DND-41 (cell line): ENCODE measurements around the gene GNPDA2.

Experiments
- EZH2 ChIP-seq: IDR thresholded peaks from 3 replicates; pipeline ENCODE4 v1.6.1; 2012; ENCODE audit warnings: borderline replicate concordance, low read depth, mild to moderate bottlenecking, moderate library complexity, low read length, inconsistent platforms; ENCODE audit not compliant: severe bottlenecking
- TF ChIP-seq, protein P1 (sequence below): IDR thresholded peaks from 2 replicates; pipeline ENCODE4 v1.5.1; 2012; ENCODE audit warnings: borderline replicate concordance, low read length, moderate library complexity, mild to moderate bottlenecking; ENCODE audit not compliant: poor library complexity, severe bottlenecking; ENCODE audit errors: extremely low read depth

DNA sequence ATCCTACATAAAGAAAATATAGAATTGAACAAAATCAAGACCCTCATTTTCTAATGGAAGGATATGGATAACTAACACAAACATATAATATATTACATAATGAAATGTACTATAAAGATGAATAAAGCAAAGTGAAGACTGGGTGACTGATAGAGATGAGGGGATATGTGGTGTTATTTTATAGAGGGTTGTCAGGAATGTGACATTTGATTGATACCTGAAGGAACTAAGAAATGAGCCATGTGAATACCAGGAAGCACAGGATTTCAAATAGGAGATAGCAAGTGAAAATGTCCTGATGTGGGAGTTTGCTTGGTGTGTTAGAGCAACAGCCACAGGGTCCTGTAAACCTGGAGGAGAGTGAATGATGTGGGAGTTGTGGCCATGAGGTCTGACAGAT, 40.1 kb upstream of the GNPDA2 start:
- TF ChIP-seq, protein P1, sequence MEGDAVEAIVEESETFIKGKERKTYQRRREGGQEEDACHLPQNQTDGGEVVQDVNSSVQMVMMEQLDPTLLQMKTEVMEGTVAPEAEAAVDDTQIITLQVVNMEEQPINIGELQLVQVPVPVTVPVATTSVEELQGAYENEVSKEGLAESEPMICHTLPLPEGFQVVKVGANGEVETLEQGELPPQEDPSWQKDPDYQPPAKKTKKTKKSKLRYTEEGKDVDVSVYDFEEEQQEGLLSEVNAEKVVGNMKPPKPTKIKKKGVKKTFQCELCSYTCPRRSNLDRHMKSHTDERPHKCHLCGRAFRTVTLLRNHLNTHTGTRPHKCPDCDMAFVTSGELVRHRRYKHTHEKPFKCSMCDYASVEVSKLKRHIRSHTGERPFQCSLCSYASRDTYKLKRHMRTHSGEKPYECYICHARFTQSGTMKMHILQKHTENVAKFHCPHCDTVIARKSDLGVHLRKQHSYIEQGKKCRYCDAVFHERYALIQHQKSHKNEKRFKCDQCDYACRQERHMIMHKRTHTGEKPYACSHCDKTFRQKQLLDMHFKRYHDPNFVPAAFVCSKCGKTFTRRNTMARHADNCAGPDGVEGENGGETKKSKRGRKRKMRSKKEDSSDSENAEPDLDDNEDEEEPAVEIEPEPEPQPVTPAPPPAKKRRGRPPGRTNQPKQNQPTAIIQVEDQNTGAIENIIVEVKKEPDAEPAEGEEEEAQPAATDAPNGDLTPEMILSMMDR: no peak
- no peak for TF ChIP-seq EZH2
